ENCODE data around the gene SPTBN5. TPM values are rescaled to one million over a fixed set of nuclear protein-coding genes. Genes with fewer than 3 reads are reported as not detected.

SPTBN5 gene
- total RNA-seq, 1 donor from 2014 or later, result 4.2 TPM

DNA sequence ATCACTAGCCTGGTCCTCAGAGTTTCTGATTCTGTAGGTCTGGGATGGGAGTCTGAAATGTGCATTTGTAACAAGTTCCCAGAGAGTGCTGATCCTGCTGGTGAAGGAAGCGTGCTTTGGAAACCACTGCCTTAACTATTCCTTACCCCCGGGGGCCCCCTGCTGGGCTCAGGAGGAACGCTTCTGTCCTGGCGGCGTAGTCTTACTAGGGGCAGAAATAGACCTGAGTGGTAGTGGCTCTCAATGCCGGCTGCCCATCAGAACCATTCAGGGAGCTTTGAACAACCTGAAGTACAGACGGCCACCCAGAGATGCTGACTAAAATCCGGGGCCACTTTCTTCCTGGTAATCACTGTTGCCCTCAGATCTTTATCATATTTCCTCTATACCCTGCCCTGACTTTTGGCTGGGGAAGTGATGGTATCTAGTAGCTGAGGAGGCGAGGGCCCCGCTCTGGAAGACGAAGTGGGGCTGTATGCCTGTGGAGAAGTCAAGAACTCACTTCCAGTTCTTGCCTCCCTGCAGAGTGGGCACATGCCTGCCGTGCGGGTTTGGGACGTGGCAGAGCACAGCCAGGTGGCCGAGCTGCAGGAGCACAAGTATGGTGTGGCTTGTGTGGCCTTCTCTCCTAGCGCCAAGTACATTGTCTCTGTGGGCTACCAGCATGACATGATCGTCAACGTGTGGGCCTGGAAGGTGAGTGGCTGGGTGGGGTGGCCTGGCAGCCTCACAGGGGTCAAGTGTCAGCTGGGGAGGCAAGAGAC lies 82.2 kb downstream of the SPTBN5 start:
- peak; percentile 89 for TF ChIP-seq CTCF (conservative IDR thresholded peaks at IDR 0.05)
- no peaks in the 10 kb centered on the region for H3K9me3 Mint-ChIP-seq
- H3K4me1 Mint-ChIP-seq (ENCODE audit: unreplicated experiment), result peaks cover 10% of the 10 kb centered on the region
- H3K27ac Mint-ChIP-seq, result no peak overlapping the region
- no peak overlapping the region for H3K4me3 Mint-ChIP-seq
- no peak for DNase-seq (ENCODE audit: extremely low spot score, unreplicated experiment)
- H3K27me3 Mint-ChIP-seq, result no peaks in the 10 kb centered on the region
- peaks cover 8% of the 10 kb centered on the region for H3K36me3 Mint-ChIP-seq

- Mint-ChIP-seq H3K36me3 (peaks cover 8% of the 10 kb centered on the region), H3K4me1 (ENCODE audit: unreplicated experiment) (peaks cover 13% of the 10 kb centered on the region), H3K4me3 (no peak overlapping the region), H3K27me3 (no peaks in the 10 kb centered on the region), H3K27ac (no peak overlapping the region), H3K9me3 (no peaks in the 10 kb centered on the region)
- TF ChIP-seq CTCF (conservative IDR thresholded peaks at IDR 0.05), result no peak
- DNase-seq (ENCODE audit: extremely low spot score, unreplicated experiment), result no peak
Observed at GRCh38 chr15:41810651-41811431, 83.0 kb downstream of the SPTBN5 start.

DNA sequence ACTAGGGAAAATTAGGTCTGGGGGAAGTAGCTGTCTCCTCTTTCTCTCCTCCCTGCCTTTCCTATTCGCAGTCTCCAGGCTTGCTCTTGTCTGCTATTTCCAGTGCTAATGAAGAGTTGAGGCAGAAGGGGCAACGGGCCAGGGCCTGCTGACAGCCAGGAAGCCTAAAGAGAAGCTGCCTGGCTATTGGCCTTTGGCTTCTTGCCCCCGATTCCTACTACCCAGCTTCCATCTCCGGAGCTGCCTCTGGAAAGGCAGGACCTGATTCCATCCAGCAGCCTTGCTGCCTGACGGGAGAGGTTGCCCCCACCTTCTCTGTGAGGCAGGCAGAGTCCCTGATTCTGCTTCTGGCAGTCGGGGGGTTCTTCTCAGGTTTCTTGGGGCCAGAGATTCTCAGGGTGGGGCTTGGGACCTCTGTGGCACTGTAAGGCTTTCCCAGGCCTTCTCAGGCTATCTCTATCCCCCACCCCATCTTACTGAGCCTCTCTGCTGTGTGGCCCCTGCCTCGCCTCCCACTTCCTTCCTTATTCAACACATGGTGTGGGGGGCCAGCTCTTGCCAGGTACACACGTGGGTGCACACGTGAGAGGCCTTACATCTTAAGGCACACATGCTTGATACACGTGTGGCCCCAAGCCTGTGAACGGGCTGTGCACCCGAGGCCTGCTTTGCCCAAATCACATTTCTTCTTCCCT lies 84.2 kb downstream of the SPTBN5 start:
- Mint-ChIP-seq H3K36me3 (peaks cover 8% of the 10 kb centered on the region), H3K4me3 (no peak overlapping the region), H3K4me1 (ENCODE audit: unreplicated experiment) (peaks cover 21% of the 10 kb centered on the region), H3K27ac (no peak overlapping the region), H3K27me3 (no peaks in the 10 kb centered on the region), H3K9me3 (no peaks in the 10 kb centered on the region)
- no peak for DNase-seq (ENCODE audit: extremely low spot score, unreplicated experiment)
- TF ChIP-seq CTCF (conservative IDR thresholded peaks at IDR 0.05), result no peak

- no peak overlapping the region for H3K27ac Mint-ChIP-seq
- peaks cover 24% of the 10 kb centered on the region for H3K4me1 Mint-ChIP-seq (ENCODE audit: unreplicated experiment)
Observed at GRCh38 chr15:41809121-41809520, 84.7 kb downstream of the SPTBN5 start.

More at GRCh38 chr15:41809121-41809520, 84.7 kb downstream of the SPTBN5 start:
- H3K36me3 Mint-ChIP-seq, result peaks cover 8% of the 10 kb centered on the region
- H3K27me3 Mint-ChIP-seq, result no peaks in the 10 kb centered on the region
- no peaks in the 10 kb centered on the region for H3K9me3 Mint-ChIP-seq
- no peak for TF ChIP-seq CTCF (conservative IDR thresholded peaks at IDR 0.05)
- DNase-seq (ENCODE audit: extremely low spot score, unreplicated experiment), result no peak
- no peak overlapping the region for H3K4me3 Mint-ChIP-seq
